Fibroblast of skin of abdomen (primary cell): Measurements from ENCODE around the gene SBF1.

Experiments
- DNase-seq: peaks from one replicate; pipeline ENCODE4 v3.0.0-alpha.2; 2013

SBF1 gene

GRCh38 chr22:50485221-50486131 lies 10.6 kb upstream of the SBF1 start:
- no peak for DNase-seq

- no peak for DNase-seq
Observed at GRCh38 chr22:50483977-50484853, 9.4 kb upstream of the SBF1 start.

- DNase-seq: no peak
Observed at GRCh38 chr22:50483556-50483955, 8.7 kb upstream of the SBF1 start.

GRCh38 chr22:50483106-50483505 lies 8.3 kb upstream of the SBF1 start:
- no peak for DNase-seq

GRCh38 chr22:50482107-50483074 lies 7.6 kb upstream of the SBF1 start:
- DNase-seq: no peak

GRCh38 chr22:50481440-50482106 lies 6.7 kb upstream of the SBF1 start, which contains the start of gene ADM2:
Gene ADM2, plus strand, starts transcription at chr22:50481543. Its CDS starts 305 bp downstream, at chr22:50481848.
- peak; percentile 45 for DNase-seq

GRCh38 chr22:50481045-50481439 lies 6.2 kb upstream of the SBF1 start:
- no peak for DNase-seq

- no peak for DNase-seq
Observed at GRCh38 chr22:50479721-50480120, 4.9 kb upstream of the SBF1 start.

GRCh38 chr22:50477923-50478322 lies 3.1 kb upstream of the SBF1 start:
- no peak for DNase-seq

GRCh38 chr22:50476868-50477267 lies 2.0 kb upstream of the SBF1 start:
- DNase-seq: no peak

GRCh38 chr22:50475652-50476002 lies 792 bp upstream of the SBF1 start:
- no peak for DNase-seq

GRCh38 chr22:50473855-50474671 lies 772 bp downstream of the SBF1 start:
- peak; percentile 29 for DNase-seq

- DNase-seq: no peak
Observed at GRCh38 chr22:50473088-50473487, 1.7 kb downstream of the SBF1 start.

GRCh38 chr22:50471962-50472361 lies 2.9 kb downstream of the SBF1 start:
- no peak for DNase-seq

- DNase-seq: no peak
Observed at GRCh38 chr22:50471197-50471847, 3.5 kb downstream of the SBF1 start.

GRCh38 chr22:50470491-50470890 lies 4.3 kb downstream of the SBF1 start:
- no peak for DNase-seq

GRCh38 chr22:50469377-50470305 lies 5.2 kb downstream of the SBF1 start:
- DNase-seq: peak; percentile 26

- no peak for DNase-seq
Observed at GRCh38 chr22:50468626-50469025, 6.2 kb downstream of the SBF1 start.
